Adrenal gland (tissue), 12 donors: ENCODE data around the gene SLF2. TPM values are rescaled to one million over a fixed set of nuclear protein-coding genes. Genes with fewer than 3 reads are reported as not detected.
A peak's percentile ranks its signal among the peaks of the same experiment; 100 is the strongest.
"Not testable (repeated sequence)": the region's sequence is repeated elsewhere in the genome, so short reads cannot be mapped to it uniquely, and the experiment has no call there.

Experiments
- DNase-seq, 7 donors: peaks; one replicate each; pipeline ENCODE4 v3.0.0-alpha.2; 2019 to 2020
- H3K27ac ChIP-seq, 5 donors: fragments of 200-600 bp; sonication (generic) in 4 of 5; 1 replicate in 3 of 5; 2 replicates in 2 of 5; pipeline versions ENCODE4 v1.5.1 to v1.8.0; 2016 to 2020; ENCODE audit warnings: mild to moderate bottlenecking in 1 of 5
- H3K27me3 ChIP-seq: fragments of 200-600 bp; 2 replicates; pipeline ENCODE4 v1.8.0; 2021
- H3K36me3 ChIP-seq, 2 donors: fragments of 200-600 bp; replicated peaks in 1 of 2; 1 replicate in 1 of 2; 2 replicates in 1 of 2; pipeline versions ENCODE4 v1.5.1 to v1.8.0; 2018 to 2022
- H3K4me1 ChIP-seq, 2 donors: fragments of 200-600 bp; replicated peaks in 1 of 2; 1 replicate in 1 of 2; 2 replicates in 1 of 2; pipeline versions ENCODE4 v1.5.1 to v1.8.0; 2018 to 2021
- H3K4me3 ChIP-seq, 4 donors: fragments of 200-600 bp; sonication (generic) in 3 of 4; one replicate each; pipeline ENCODE4 v1.5.1; 2016 to 2018
- H3K9me3 ChIP-seq, 3 donors: fragments of 200-600 bp; sonication (generic) in 1 of 3; replicated peaks in 1 of 3; 1 replicate in 2 of 3; 2 replicates in 1 of 3; pipeline versions ENCODE4 v1.5.1 to v1.8.0; 2016 to 2021
- CTCF ChIP-seq, 6 experiments: fragments of 450-650 bp in 4 of 6; fragments of 200-600 bp in 2 of 6; sonication (generic) in 1 of 6; IDR thresholded peaks; 1 replicate in 5 of 6; 2 replicates in 1 of 6; pipeline versions ENCODE4 v1.5.1 to v1.8.0; 2016 to 2021; ENCODE audit warnings: antibody characterized with exemption in 6 of 6, mild to moderate bottlenecking in 2 of 6, moderate library complexity in 1 of 6
- POLR2A ChIP-seq, 2 donors: fragments of 450-650 bp; IDR thresholded peaks; one replicate each; pipeline ENCODE4 v1.6.1; 2017; ENCODE audit warnings: antibody characterized with exemption in 2 of 2, mild to moderate bottlenecking in 2 of 2, moderate library complexity in 1 of 2
- WGBS, 4 donors: extraction: QIAGEN DNeasy Blood & Tissue Kit in 2 of 4; methylation state at CpG; one replicate each; pipeline versions ENCODE4 v1.1.5 to v1.1.7; 2013 to 2017; 5-methylcytosine and 5-hydroxymethylcytosine counted together
- intact Hi-C, 2 donors: fragments of 100-400 bp; cut with DNase I; formaldehyde crosslinking; loops; one replicate each; pipeline versions ENCODE4 v1.14.1 to v1.15.0; 2022 to 2023
- polyA plus RNA-seq, 3 donors: library from polyadenylated mRNA; stranded (reverse); fragments of 200-250 nt in 2 of 3; fragments of 350-450 nt in 1 of 3; fragmentation: Illumina TruSeq in 1 of 3; extraction: RNeasy Lipid Tissue Mini Kit (QIAGEN cat#74804) in 1 of 3; gene quantifications; one replicate each; pipeline ENCODE4 v1.2.3, GENCODE V29; 2013 to 2014
- total RNA-seq, 9 donors: library from RNA; depleted of rRNA in 4 of 9; stranded (reverse); fragments of >200 nt in 4 of 9; fragments of 120-200 nt in 1 of 9; fragmentation: NEBNext Ultra II Directional in 1 of 9; extraction: Animal tissue kit (Norgen Biotek cat#: 25700) in 1 of 9; gene quantifications; one replicate each; pipeline versions ENCODE4 v1.1.0 to v1.2.4, GENCODE V29; 2013 to 2023
- donor health status: healthy with polysubstance abuse.
- donor health status: Bipolar disorder and iron deficiency.
- donor health status: DM: yes; HTN: yes; CAD: no.
- donor health status: DM: no; HTN: no; CAD: no.
- donor health status: DM: no; HTN: no; CAD: no.
- donor health status: DM: yes; HTN: yes; CAD: no.

Gene SLF2
- total and polyA plus RNA-seq, 12 donors, result 19.8 to 88.7 (median 35.8) TPM

- 78 to 81% (median 79%) methylated on average over 11 to 13 of the region's 13 CpGs for WGBS, 4 donors
- Histone ChIP-seq H3K4me3 (no peak overlapping the region), H3K4me1 (peaks cover 7 to 16% of the 10 kb centered on the region in 2 donors), H3K36me3 (no peaks in the 10 kb centered on the region), H3K9me3 (no peaks in the 10 kb centered on the region), H3K27ac (no peak overlapping the region), H3K27me3 (no peaks in the 10 kb centered on the region)
- intact Hi-C loops, result no loop called here
- no peak for TF ChIP-seq POLR2A (IDR thresholded peaks at IDR 0.05)
- DNase-seq, result peak in 3 of 7 donors; percentile 10 to 39 (median 16)
These were observed 59.5 kb downstream of the SLF2 start for GRCh38 chr10:100972115-100972903.

DNA sequence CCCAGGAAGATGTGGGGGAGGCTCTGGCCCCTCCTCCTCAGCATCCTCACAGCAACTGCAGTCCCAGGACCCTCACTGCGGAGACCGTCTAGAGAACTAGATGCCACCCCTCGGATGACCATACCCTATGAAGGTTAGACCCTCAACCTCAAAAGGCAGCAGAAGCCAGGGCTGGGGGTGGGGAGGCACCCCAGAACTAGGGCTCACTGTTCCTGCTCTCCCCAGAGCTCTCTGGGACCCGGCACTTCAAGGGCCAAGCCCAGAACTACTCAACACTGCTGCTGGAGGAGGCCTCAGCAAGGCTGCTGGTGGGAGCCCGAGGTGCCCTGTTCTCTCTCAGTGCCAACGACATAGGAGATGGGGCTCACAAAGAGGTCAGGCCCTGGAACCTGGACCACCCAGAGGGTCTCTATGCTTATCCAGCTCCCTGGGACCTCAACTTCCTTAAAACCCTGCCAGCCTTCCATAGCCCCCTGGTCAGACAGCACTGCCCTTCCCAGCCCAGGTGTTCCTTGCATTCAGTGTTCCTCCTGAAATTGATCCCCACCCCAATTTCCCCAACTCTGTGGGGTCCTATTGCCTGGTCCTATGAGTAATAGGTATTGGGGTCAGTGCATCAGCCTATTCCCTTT, 60.3 kb downstream of the SLF2 start:
- H3K4me3 ChIP-seq, result no peak overlapping the region
- H3K27ac ChIP-seq, result no peak overlapping the region
- peaks cover 7 to 16% of the 10 kb centered on the region in 2 donors for H3K4me1 ChIP-seq
- H3K9me3 ChIP-seq, result no peaks in the 10 kb centered on the region
- 88 to 100% (median 95%) methylated on average over 2 to 6 of the region's 6 CpGs; no CpG with 5 or more reads in 1 of the 4 donors for WGBS, 4 donors
- TF ChIP-seq CTCF (IDR thresholded peaks at IDR 0.05) (no peak), POLR2A (IDR thresholded peaks at IDR 0.05) (no peak)
- intact Hi-C loops, result no loop called here
- H3K27me3 ChIP-seq, result no peaks in the 10 kb centered on the region
- DNase-seq, result peak in 3 of 7 donors; percentile 12 to 42 (median 17)
- no peaks in the 10 kb centered on the region for H3K36me3 ChIP-seq

DNA sequence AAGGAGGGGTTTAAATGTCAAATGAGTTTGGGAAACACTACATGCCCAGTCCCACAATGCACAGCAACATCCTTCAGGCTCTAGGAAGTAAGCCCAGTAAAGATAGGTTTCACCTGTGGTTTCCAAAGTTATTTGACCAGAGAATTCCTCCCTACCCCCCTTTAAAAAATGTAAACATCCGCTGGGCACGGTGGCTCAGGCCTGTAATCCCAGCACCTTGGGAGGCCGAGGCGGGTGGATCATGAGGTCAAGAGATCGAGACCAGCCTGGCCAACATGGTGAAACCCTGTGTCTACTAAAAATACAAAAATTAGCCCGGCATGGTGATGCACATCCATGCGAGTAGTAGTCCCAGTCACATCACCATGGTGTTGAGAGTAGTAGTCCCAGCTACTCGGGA, 62.6 kb downstream of the SLF2 start:
- 86 to 91% (median 87%) methylated on average over 8 of the region's 8 CpGs for WGBS, 4 donors
- H3K27ac ChIP-seq, DNase-seq, H3K4me3 ChIP-seq, H3K4me1 ChIP-seq, H3K27me3 ChIP-seq, H3K9me3 ChIP-seq, intact Hi-C loops: not testable (repeated sequence)
- peaks cover 0 to 21% of the 10 kb centered on the region in 2 donors for H3K36me3 ChIP-seq

GRCh38 chr10:100976906-100977305, 64.1 kb downstream of the SLF2 start:
- no peak overlapping the region for H3K4me3 ChIP-seq
- H3K36me3 ChIP-seq, result peaks cover 0 to 33% of the 10 kb centered on the region in 2 donors
- intact Hi-C loops, result no loop called here
- H3K27me3 ChIP-seq, result no peaks in the 10 kb centered on the region
- peak in 1 of 7 donors; percentile 8 for DNase-seq
- H3K27ac ChIP-seq, result no peak overlapping the region
- H3K9me3 ChIP-seq, result no peaks in the 10 kb centered on the region
- 88 to 92% (median 89%) methylated on average over 3 of the region's 3 CpGs for WGBS, 4 donors
- H3K4me1 ChIP-seq, result no peaks in the 10 kb centered on the region
- TF ChIP-seq CTCF (IDR thresholded peaks at IDR 0.05) (no peak), POLR2A (IDR thresholded peaks at IDR 0.05) (no peak)

GRCh38 chr10:100977436-100977835, 64.7 kb downstream of the SLF2 start:
- Histone ChIP-seq H3K27ac (no peak overlapping the region), H3K4me3 (no peak overlapping the region), H3K4me1 (no peaks in the 10 kb centered on the region), H3K9me3 (no peaks in the 10 kb centered on the region), H3K27me3 (no peaks in the 10 kb centered on the region), H3K36me3 (peaks cover 0 to 37% of the 10 kb centered on the region in 2 donors)
- no peak for TF ChIP-seq CTCF (IDR thresholded peaks at IDR 0.05)
- TF ChIP-seq POLR2A (IDR thresholded peaks at IDR 0.05), result no peak
- WGBS, 4 donors, result 84 to 85% (median 84%) methylated on average over 6 of the region's 6 CpGs
- peak in 1 of 7 donors; percentile 45 for DNase-seq
- intact Hi-C loops, result no loop called here
